Tibial artery (tissue), 4 donors: Measurements from ENCODE around the gene MRAP2.
"Not testable (repeated sequence)": the region's sequence is repeated elsewhere in the genome, so short reads cannot be mapped to it uniquely, and the experiment has no call there.

Experiments used
- DNase-seq, 2 donors: peaks; one replicate each; pipeline ENCODE4 v3.0.0-alpha.2; 2019
- H3K27ac ChIP-seq, 2 donors: fragments of 200-600 bp; sonication (generic) in 1 of 2; 1 replicate in 1 of 2; 2 replicates in 1 of 2; pipeline ENCODE4 v1.5.1; 2018 to 2019; ENCODE audit warnings: mild to moderate bottlenecking in 1 of 2
- H3K27me3 ChIP-seq, 2 donors: fragments of 200-600 bp; sonication (generic) in 1 of 2; one replicate each; pipeline versions ENCODE4 v1.5.1 to v1.6.0; 2016 to 2019
- H3K36me3 ChIP-seq, 3 donors: fragments of 200-600 bp; sonication (generic) in 2 of 3; one replicate each; pipeline ENCODE4 v1.5.1; 2016 to 2019; ENCODE audit warnings: mild to moderate bottlenecking in 2 of 3
- H3K4me1 ChIP-seq, 4 donors: fragments of 200-600 bp; sonication (generic) in 2 of 4; 1 replicate in 3 of 4; 2 replicates in 1 of 4; pipeline ENCODE4 v1.5.1; 2016 to 2019
- H3K4me3 ChIP-seq, 2 donors: fragments of 200-600 bp; sonication (generic) in 1 of 2; 1 replicate in 1 of 2; 2 replicates in 1 of 2; pipeline ENCODE4 v1.5.1; 2018 to 2019; ENCODE audit warnings: mild to moderate bottlenecking in 2 of 2
- H3K9me3 ChIP-seq, 3 donors: fragments of 200-600 bp; sonication (generic) in 1 of 3; one replicate each; pipeline ENCODE4 v1.5.1; 2016 to 2019
- intact Hi-C: fragments of 100-400 bp; cut with DNase I; formaldehyde crosslinking; loops from one replicate; pipeline ENCODE4 v1.15.0; 2023; ENCODE audit warnings: low total_unique reads
- TF ChIP-seq, protein P1 (sequence below), 2 experiments: fragments of 200-600 bp in 1 of 2; fragments of 450-650 bp in 1 of 2; IDR thresholded peaks; one replicate each; pipeline ENCODE4 v1.5.1; 2017 to 2019; ENCODE audit warnings: antibody characterized with exemption in 2 of 2, mild to moderate bottlenecking in 1 of 2, moderate library complexity in 1 of 2

Gene MRAP2

DNA sequence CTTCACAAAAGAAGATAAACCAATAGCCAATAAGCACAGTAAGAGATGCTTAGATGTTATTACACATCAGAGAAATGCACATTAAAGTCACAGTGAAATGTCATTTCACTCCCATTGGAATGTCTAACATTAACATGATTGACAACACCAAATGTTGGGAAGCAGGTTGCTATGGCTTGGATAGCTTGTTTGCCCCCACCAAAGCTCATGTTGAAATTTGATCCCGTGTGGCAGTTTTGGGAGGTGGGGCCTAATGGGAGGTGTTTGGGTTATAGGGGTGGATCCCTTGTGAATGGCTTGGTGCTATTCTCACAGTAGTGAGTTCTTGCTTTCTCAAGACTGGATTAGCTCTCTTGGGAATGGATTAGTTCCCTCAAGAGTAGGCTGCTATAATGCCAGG lies 44.8 kb downstream of the MRAP2 start:
- Histone ChIP-seq H3K4me1 (peaks cover 0 to 7% (median 0%) of the 10 kb centered on the region in 4 donors), H3K27ac (peak overlapping the region in 1 of 2 donors; percentile 1), H3K36me3 (peaks cover 0 to 4% (median 0%) of the 10 kb centered on the region in 3 donors), H3K27me3 (no peaks in the 10 kb centered on the region), H3K4me3 (no peak overlapping the region), H3K9me3 (no peaks in the 10 kb centered on the region)
- DNase-seq, result no peak
- TF ChIP-seq, protein P1, sequence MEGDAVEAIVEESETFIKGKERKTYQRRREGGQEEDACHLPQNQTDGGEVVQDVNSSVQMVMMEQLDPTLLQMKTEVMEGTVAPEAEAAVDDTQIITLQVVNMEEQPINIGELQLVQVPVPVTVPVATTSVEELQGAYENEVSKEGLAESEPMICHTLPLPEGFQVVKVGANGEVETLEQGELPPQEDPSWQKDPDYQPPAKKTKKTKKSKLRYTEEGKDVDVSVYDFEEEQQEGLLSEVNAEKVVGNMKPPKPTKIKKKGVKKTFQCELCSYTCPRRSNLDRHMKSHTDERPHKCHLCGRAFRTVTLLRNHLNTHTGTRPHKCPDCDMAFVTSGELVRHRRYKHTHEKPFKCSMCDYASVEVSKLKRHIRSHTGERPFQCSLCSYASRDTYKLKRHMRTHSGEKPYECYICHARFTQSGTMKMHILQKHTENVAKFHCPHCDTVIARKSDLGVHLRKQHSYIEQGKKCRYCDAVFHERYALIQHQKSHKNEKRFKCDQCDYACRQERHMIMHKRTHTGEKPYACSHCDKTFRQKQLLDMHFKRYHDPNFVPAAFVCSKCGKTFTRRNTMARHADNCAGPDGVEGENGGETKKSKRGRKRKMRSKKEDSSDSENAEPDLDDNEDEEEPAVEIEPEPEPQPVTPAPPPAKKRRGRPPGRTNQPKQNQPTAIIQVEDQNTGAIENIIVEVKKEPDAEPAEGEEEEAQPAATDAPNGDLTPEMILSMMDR (IDR thresholded peaks at IDR 0.05), result no peak
- intact Hi-C loops, result no loop called here

DNA sequence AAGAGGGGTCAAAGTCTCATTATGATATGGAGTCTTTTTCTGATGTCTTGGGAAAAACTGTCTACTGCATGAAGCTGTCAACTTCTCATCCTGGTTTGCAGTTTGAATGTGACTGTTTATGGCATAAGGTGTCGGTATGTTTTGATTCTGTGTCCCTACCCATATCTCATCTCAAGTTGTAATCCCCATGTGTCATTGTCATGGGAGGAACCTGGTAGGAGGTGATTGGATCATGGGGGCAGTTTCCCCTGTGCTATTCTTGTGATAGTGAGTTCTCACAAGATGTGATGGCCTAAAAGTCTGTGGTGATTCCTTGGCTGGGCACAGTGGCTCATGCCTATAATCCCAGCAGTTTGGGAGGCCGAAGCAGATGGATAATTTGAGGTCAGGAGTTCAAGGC lies 47.6 kb downstream of the MRAP2 start:
- Histone ChIP-seq H3K4me1 (peaks cover 0 to 7% (median 0%) of the 10 kb centered on the region in 4 donors), H3K4me3 (no peak overlapping the region), H3K27ac (no peak overlapping the region), H3K27me3 (no peaks in the 10 kb centered on the region), H3K36me3 (no peaks in the 10 kb centered on the region), H3K9me3 (no peaks in the 10 kb centered on the region)
- TF ChIP-seq, protein P1 (IDR thresholded peaks at IDR 0.05), result no peak
- intact Hi-C loops, result no loop called here
- no peak for DNase-seq

DNA sequence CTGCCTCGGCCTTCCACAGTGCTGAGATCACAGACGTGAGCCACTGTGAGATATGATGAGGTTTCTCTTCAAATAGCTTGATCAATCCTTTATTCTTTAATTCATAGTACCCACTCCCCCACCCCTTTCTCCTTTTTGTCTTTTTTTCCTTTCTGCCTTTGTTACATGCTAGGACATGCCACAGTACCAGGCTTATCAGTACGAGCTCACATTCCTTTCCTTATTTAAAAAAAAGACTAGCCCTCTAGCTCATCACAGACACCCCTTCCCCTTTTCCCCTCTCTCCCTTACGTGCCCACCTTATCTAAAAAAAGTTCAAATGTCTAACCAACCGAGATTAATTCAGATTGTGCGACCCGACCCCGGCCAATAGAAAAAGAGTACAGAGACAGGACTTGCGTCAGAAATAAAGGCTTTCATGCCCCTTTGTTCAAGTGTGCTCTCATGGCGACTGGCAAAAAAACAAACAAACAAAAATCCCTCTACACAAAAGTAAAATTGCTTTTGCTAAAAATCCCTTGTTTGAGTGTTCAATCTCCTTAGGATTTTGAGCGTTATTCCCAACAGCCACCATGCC lies 49.2 kb downstream of the MRAP2 start:
- no peak for DNase-seq
- no peak overlapping the region for H3K27ac ChIP-seq
- H3K9me3 ChIP-seq, result no peaks in the 10 kb centered on the region
- H3K27me3 ChIP-seq, result no peaks in the 10 kb centered on the region
- no peaks in the 10 kb centered on the region for H3K36me3 ChIP-seq
- H3K4me1 ChIP-seq, result peaks cover 0 to 7% (median 0%) of the 10 kb centered on the region in 4 donors
- intact Hi-C loops, result no loop called here
- TF ChIP-seq, protein P1 (IDR thresholded peaks at IDR 0.05), result no peak
- no peak overlapping the region for H3K4me3 ChIP-seq

DNA sequence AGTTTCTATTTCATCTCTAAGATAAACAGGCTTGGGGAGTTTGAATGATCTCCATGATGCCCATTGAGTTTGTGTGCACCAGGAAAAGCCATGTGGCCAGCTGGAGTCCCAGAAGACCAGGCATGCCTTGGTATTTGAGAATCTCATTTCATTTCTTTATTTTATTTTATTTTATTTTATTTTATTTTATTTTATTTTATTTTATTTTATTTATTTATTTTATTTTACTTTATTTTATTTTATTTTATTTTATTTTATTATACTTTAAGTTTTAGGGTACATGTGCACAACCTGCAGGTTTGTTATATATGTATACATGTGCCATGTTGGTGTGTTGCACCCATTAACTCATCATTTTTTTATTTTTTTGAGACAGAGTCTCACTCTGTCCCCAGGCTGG lies 51.1 kb downstream of the MRAP2 start:
- H3K9me3 ChIP-seq, H3K4me3 ChIP-seq, H3K4me1 ChIP-seq, H3K27ac ChIP-seq, H3K36me3 ChIP-seq, DNase-seq, intact Hi-C loops, H3K27me3 ChIP-seq: not testable (repeated sequence)

DNA sequence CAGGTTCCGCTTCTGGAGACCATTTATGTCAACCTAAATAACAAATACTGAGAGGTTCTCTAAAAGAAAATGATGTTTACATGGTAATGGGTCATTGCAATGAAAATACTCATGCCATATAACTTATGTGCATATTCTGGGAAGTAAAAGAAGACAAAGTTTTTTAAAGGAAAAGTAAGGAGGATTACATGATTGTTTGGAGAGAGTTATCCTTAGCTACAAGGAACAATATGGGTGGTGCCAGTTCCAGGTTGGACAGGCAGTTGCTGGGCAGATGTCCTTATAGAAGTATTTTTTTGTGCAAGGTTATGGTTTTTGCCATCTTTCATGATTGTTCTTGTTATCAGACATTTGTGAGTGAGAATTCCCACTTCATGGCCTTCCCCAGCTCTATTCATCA lies 52.5 kb downstream of the MRAP2 start:
- no peak for DNase-seq
- Histone ChIP-seq H3K4me3 (no peak overlapping the region), H3K27me3 (no peaks in the 10 kb centered on the region), H3K9me3 (no peaks in the 10 kb centered on the region), H3K4me1 (peaks cover 0 to 20% (median 2%) of the 10 kb centered on the region in 4 donors), H3K27ac (no peak overlapping the region), H3K36me3 (no peaks in the 10 kb centered on the region)
- TF ChIP-seq, protein P1 (IDR thresholded peaks at IDR 0.05), result no peak
- intact Hi-C loops, result no loop called here

DNA sequence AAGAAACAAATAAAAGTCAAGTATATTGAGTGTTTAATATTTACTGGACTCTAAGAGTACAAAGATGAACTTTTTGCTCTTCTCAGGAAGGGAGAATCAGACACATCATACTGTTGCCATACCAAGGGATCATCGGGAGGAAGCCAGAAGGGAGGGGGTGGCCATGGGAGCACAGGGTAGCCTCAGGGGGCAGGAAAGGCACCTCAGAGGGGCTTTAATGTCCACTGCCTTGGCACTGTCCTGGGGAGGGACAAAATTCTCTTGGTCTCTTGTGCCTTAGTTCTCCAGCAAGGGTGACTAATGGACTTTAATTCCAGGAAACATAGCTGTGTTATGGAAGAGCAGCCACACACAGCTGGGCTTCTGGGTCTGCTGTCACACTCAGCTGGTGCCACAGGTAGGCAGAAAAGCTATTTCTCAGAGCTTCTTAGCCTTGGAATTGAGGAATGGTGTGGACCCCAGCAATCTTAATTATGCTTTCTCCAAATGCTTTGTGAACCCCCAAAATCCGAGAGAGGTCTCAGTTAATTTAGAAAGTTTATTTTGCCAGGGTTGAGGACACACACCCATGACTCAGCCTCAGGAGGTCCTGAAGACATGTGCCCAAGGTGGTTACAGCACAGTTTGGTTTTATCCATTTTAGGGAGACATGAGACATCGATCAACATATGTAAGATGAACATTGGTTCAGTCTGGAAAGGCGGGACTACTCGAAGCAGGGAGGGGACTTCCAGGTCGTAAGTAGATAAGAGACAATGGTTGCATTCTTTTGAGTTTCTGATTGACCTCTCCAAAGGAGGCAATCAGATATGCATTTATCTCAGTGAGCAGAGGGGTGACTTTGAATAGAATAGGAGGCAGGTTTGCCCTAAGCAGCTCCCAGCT lies 53.2 kb downstream of the MRAP2 start:
- no peaks in the 10 kb centered on the region for H3K36me3 ChIP-seq
- peaks cover 0 to 20% (median 2%) of the 10 kb centered on the region in 4 donors for H3K4me1 ChIP-seq
- H3K9me3 ChIP-seq, result no peaks in the 10 kb centered on the region
- intact Hi-C loops, result no loop called here
- TF ChIP-seq, protein P1 (IDR thresholded peaks at IDR 0.05), result no peak
- DNase-seq, result no peak
- H3K27me3 ChIP-seq, result no peaks in the 10 kb centered on the region
- H3K4me3 ChIP-seq, result no peak overlapping the region
- no peak overlapping the region for H3K27ac ChIP-seq
